Body of pancreas (tissue), 4 donors: ENCODE data around the gene CTNNB1.

Experiments
- CTCF ChIP-seq, 7 experiments: fragments of 450-650 bp in 4 of 7; fragments of 200-600 bp in 3 of 7; sonication (generic) in 3 of 7; IDR thresholded peaks; one replicate each; pipeline ENCODE4 v1.5.1; 2016 to 2019; ENCODE audit warnings: antibody characterized with exemption in 7 of 7
- POLR2A ChIP-seq, 3 donors: fragments of 450-650 bp; IDR thresholded peaks; one replicate each; pipeline ENCODE4 v1.6.1; 2016; ENCODE audit warnings: antibody characterized with exemption in 3 of 3, mild to moderate bottlenecking in 2 of 3

- TF ChIP-seq CTCF (IDR thresholded peaks at IDR 0.05) (no peak), POLR2A (IDR thresholded peaks at IDR 0.05) (no peak)
Measured at GRCh38 chr3:41205591-41205990, 6.3 kb downstream of the CTNNB1 start.
